Activated T-cell treated with anti-CD3 and anti-CD28 coated beads, Interleukin-2, amount 50 U/mL, for 24 hours (primary cell): ENCODE data around the gene KRT6A.
"Not testable (repeated sequence)": the region's sequence is repeated elsewhere in the genome, so short reads cannot be mapped to it uniquely, and the experiment has no call there.

Experiments used
- DNase-seq: peaks from one replicate; pipeline ENCODE4 v3.0.0-alpha.2; 2020
- H3K27ac Mint-ChIP-seq: 2 replicates; pipeline ENCODE4 v1.8.0; 2020; ENCODE audit warnings: mild to moderate bottlenecking, mixed read lengths
- H3K27me3 Mint-ChIP-seq: 2 replicates; pipeline ENCODE4 v1.8.0; 2020; ENCODE audit warnings: mixed read lengths
- H3K36me3 Mint-ChIP-seq: 2 replicates; pipeline ENCODE4 v1.8.0; 2020; ENCODE audit warnings: low read depth, mixed read lengths
- H3K4me1 Mint-ChIP-seq: 2 replicates; pipeline ENCODE4 v1.8.0; 2020; ENCODE audit warnings: low read depth, mixed read lengths
- H3K4me3 Mint-ChIP-seq: 2 replicates; pipeline ENCODE4 v1.8.0; 2020; ENCODE audit warnings: mild to moderate bottlenecking, moderate library complexity, mixed read lengths
- H3K9me3 Mint-ChIP-seq: 2 replicates; pipeline ENCODE4 v1.8.0; 2020; ENCODE audit warnings: mixed read lengths

Gene KRT6A

GRCh38 chr12:52499806-52500560, 6.9 kb upstream of the KRT6A start:
- Mint-ChIP-seq H3K4me1 (peaks cover 3% of the 10 kb centered on the region), H3K27me3 (peaks cover 9% of the 10 kb centered on the region), H3K9me3 (no peaks in the 10 kb centered on the region), H3K27ac (no peak overlapping the region), H3K36me3 (no peaks in the 10 kb centered on the region), H3K4me3 (no peak overlapping the region)
- DNase-seq = no peak

- no peaks in the 10 kb centered on the region for H3K36me3 Mint-ChIP-seq
- DNase-seq = no peak
- H3K27me3 Mint-ChIP-seq = peaks cover 9% of the 10 kb centered on the region
- H3K4me1 Mint-ChIP-seq = peaks cover 3% of the 10 kb centered on the region
- H3K27ac Mint-ChIP-seq = no peak overlapping the region
- no peaks in the 10 kb centered on the region for H3K9me3 Mint-ChIP-seq
- no peak overlapping the region for H3K4me3 Mint-ChIP-seq
Observed at GRCh38 chr12:52498946-52499345, 5.9 kb upstream of the KRT6A start.

GRCh38 chr12:52497975-52498374, 4.9 kb upstream of the KRT6A start:
- DNase-seq = no peak
- Mint-ChIP-seq H3K9me3 (no peaks in the 10 kb centered on the region), H3K36me3 (no peaks in the 10 kb centered on the region), H3K4me1 (peaks cover 3% of the 10 kb centered on the region), H3K4me3 (no peak overlapping the region), H3K27me3 (peaks cover 12% of the 10 kb centered on the region), H3K27ac (no peak overlapping the region)

GRCh38 chr12:52496590-52497071, 3.6 kb upstream of the KRT6A start:
- no peak for DNase-seq
- Mint-ChIP-seq H3K36me3 (no peaks in the 10 kb centered on the region), H3K4me1 (peaks cover 3% of the 10 kb centered on the region), H3K4me3 (no peak overlapping the region), H3K27ac (no peak overlapping the region), H3K9me3 (no peaks in the 10 kb centered on the region), H3K27me3 (peaks cover 22% of the 10 kb centered on the region)

DNA sequence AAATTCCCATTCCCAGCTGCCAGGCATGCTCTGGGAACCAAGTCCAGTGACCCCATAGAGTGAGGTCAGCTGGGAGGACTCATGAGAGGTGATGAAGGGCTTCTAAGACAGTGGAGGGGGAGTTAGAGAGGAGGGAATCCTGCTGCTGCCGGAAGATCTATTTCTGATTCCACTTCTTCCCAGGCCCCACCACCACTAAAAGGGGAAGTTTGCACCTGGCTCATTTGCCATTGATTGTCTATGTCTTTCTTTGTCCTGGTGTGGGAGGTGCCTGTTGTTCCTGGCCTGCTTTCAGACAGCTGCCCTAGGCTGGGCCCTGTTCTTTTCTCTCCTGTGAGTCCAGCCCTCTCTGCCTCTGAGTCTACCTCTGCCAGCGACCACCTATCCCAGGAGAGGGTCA, 3.0 kb upstream of the KRT6A start:
- Mint-ChIP-seq H3K36me3 (no peaks in the 10 kb centered on the region), H3K27ac (no peak overlapping the region), H3K4me3 (no peak overlapping the region), H3K27me3 (peaks cover 28% of the 10 kb centered on the region), H3K9me3 (no peaks in the 10 kb centered on the region), H3K4me1 (peaks cover 3% of the 10 kb centered on the region)
- no peak for DNase-seq

DNA sequence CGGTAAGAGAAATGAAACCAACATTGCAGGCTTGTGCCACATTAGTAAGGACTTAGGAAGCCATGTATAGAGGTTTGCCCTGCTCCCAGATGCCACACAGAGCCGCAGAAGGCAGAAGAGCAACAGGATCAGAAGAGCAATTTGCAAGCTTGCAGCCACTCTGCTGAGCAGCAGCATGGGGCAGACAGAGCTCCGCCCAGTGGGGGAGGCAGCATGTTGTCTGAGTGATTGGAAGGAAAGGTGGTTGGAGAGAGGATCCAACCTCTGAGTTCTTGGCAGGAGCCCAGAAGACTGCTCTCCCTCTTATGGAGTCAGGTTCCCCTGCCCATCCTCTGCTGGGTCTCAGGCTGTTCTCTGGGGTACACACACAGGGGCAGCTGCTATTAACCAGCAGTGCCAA, 2.3 kb upstream of the KRT6A start:
- H3K4me3 Mint-ChIP-seq = no peak overlapping the region
- H3K27ac Mint-ChIP-seq = no peak overlapping the region
- peaks cover 3% of the 10 kb centered on the region for H3K4me1 Mint-ChIP-seq
- DNase-seq = no peak
- no peaks in the 10 kb centered on the region for H3K9me3 Mint-ChIP-seq
- peaks cover 33% of the 10 kb centered on the region for H3K27me3 Mint-ChIP-seq
- no peaks in the 10 kb centered on the region for H3K36me3 Mint-ChIP-seq

DNA sequence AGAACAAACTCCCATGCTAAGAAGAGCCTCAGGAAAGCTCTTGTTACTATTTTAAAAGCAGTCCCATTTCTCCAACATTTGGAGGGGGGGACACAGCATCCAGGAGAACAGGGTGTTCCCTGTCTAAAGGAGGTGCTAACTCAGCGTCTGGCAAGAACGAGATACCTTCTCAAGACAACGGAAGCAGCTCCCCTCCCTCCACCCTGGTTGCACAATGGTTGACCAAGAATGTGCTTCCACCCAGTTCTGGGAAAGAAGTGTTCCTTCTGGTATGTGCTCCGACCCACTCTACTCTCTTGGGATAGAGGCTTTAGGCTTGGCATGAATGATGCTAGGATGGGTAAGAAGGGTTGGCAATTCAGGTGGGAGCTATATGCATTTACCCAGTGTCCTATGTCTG, 1.5 kb upstream of the KRT6A start:
- Mint-ChIP-seq H3K4me3 (no peak overlapping the region), H3K4me1 (peaks cover 3% of the 10 kb centered on the region), H3K9me3 (no peaks in the 10 kb centered on the region), H3K27me3 (peaks cover 34% of the 10 kb centered on the region), H3K27ac (no peak overlapping the region), H3K36me3 (no peaks in the 10 kb centered on the region)
- DNase-seq = no peak

GRCh38 chr12:52494100-52494499, 1.0 kb upstream of the KRT6A start:
- H3K36me3 Mint-ChIP-seq = no peaks in the 10 kb centered on the region
- H3K4me3 Mint-ChIP-seq = no peak overlapping the region
- DNase-seq = no peak
- peaks cover 34% of the 10 kb centered on the region for H3K27me3 Mint-ChIP-seq
- no peak overlapping the region for H3K27ac Mint-ChIP-seq
- H3K9me3 Mint-ChIP-seq = no peaks in the 10 kb centered on the region
- H3K4me1 Mint-ChIP-seq = peaks cover 3% of the 10 kb centered on the region

DNA sequence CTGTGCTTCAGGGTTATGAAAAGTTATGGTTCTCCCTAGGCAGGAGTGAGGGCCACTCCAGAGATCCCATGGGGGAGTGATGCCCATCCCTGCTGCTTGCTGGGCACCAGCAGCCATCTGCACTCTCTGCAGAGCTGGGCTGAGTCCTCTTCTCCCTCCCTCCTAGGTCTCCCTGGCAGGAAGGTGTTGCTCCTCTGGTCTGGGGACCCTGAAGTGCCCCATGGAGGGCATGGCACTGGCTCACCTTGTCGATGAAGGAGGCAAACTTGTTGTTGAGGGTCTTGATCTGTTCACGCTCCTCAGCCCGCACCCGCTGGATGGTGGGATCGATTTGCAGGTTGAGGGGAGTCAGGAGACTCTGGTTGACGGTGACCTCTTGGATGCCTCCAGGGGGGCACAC, 652 bp downstream of the KRT6A start:
- H3K4me3 Mint-ChIP-seq, DNase-seq, H3K9me3 Mint-ChIP-seq, H3K36me3 Mint-ChIP-seq, H3K27ac Mint-ChIP-seq, H3K4me1 Mint-ChIP-seq: not testable (repeated sequence)
- peaks cover 36% of the 10 kb centered on the region for H3K27me3 Mint-ChIP-seq

- DNase-seq, H3K27ac Mint-ChIP-seq, H3K9me3 Mint-ChIP-seq, H3K36me3 Mint-ChIP-seq, H3K4me3 Mint-ChIP-seq, H3K4me1 Mint-ChIP-seq: not testable (repeated sequence)
- peaks cover 42% of the 10 kb centered on the region for H3K27me3 Mint-ChIP-seq
Observed at GRCh38 chr12:52491495-52491894, 1.6 kb downstream of the KRT6A start.

DNA sequence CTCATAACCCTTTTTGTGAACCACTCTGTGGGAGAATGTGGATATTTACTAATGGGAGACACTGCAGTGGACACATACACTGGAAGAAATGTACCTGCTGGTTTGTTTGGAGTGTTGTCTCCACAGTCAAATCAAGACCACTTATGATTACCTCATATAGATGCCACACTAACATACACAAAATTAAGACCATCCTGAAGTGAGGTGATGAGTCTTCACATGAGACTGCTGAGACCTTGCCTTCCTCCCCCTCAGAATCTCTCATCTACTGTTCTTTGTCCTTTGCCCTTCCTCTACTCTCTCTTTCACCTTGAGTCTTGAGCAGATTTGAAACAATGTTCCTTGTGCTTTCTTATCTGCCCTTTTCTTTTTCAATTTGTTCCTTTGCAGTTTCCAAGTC, 4.3 kb downstream of the KRT6A start:
- DNase-seq = no peak
- Mint-ChIP-seq H3K4me3 (no peak overlapping the region), H3K4me1 (no peaks in the 10 kb centered on the region), H3K9me3 (peaks cover 10% of the 10 kb centered on the region), H3K36me3 (no peaks in the 10 kb centered on the region), H3K27me3 (peaks cover 61% of the 10 kb centered on the region), H3K27ac (no peak overlapping the region)

GRCh38 chr12:52487744-52488443, 5.2 kb downstream of the KRT6A start:
- H3K4me3 Mint-ChIP-seq, H3K36me3 Mint-ChIP-seq, DNase-seq, H3K4me1 Mint-ChIP-seq, H3K27ac Mint-ChIP-seq: not testable (repeated sequence)
- Mint-ChIP-seq H3K9me3 (peaks cover 10% of the 10 kb centered on the region), H3K27me3 (peaks cover 64% of the 10 kb centered on the region)

GRCh38 chr12:52487211-52487610, 5.8 kb downstream of the KRT6A start:
- Mint-ChIP-seq H3K4me3 (no peak overlapping the region), H3K27ac (no peak overlapping the region), H3K36me3 (no peaks in the 10 kb centered on the region), H3K4me1 (no peaks in the 10 kb centered on the region), H3K9me3 (peaks cover 10% of the 10 kb centered on the region), H3K27me3 (peaks cover 63% of the 10 kb centered on the region)
- DNase-seq = no peak

DNA sequence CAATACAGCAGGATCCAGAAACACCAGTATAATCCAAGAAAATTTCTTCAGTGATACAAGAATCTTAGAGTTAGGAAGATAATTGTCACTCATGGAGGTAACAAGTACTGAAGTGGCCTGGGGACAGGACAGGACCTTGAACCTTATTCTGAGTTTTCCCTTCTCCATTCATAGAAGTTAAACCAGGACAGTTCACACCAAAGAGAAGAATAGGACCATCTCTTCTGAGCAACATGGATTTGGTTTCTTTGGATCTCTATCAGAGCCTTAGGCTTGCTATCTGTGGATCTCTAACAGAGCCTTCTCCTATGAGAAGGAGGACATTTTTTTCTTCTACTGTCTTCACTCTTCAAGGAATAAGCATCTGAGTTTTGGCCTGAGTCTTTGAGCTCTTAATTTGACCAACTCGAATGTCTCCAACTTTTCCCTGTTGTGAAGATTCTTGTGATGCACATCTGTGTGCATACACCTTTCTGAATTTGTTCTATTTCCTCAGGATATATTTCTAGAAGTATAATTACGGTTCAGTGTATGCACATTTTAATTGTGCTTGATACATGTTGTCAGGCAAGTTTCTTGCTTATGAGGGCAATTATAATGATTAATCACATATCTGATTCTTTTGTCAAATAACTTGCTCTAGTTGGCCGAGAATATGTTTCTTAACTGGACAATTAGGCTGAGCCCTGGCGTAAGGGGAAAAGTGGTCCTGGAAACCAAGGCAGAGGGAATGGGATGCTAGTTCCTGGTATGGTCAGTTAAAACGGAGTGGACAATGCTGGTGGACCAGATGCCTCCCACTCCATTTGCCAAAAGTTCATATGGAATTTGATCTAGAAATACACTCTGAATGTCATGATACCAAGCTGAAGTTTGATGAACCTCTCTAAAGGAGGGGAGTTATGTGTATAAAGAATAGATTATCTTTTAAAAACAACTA, 6.6 kb downstream of the KRT6A start:
- no peaks in the 10 kb centered on the region for H3K36me3 Mint-ChIP-seq
- no peak overlapping the region for H3K4me3 Mint-ChIP-seq
- peaks cover 56% of the 10 kb centered on the region for H3K27me3 Mint-ChIP-seq
- no peaks in the 10 kb centered on the region for H3K4me1 Mint-ChIP-seq
- H3K27ac Mint-ChIP-seq = no peak overlapping the region
- peaks cover 10% of the 10 kb centered on the region for H3K9me3 Mint-ChIP-seq
- no peak for DNase-seq
